Epithelial cell of esophagus (primary cell): ENCODE results near the gene UBAP2.

ENCODE experiments used
- DNase-seq: peaks from one replicate; pipeline ENCODE4 v3.0.0; 2010; ENCODE audit warnings: low read depth
- H3K4me3 ChIP-seq: 2 replicates; pipeline ENCODE4 v1.5.1; 2011; ENCODE audit warnings: mild to moderate bottlenecking, low read length, control low read depth
- TF ChIP-seq, protein P1 (sequence below): IDR thresholded peaks from 2 replicates; pipeline ENCODE4 v1.5.1; 2011; ENCODE audit warnings: low read depth, mild to moderate bottlenecking, low read length, control low read depth, inconsistent platforms; ENCODE audit not compliant: insufficient read depth; ENCODE audit errors: missing control alignments

The UBAP2 gene

DNA sequence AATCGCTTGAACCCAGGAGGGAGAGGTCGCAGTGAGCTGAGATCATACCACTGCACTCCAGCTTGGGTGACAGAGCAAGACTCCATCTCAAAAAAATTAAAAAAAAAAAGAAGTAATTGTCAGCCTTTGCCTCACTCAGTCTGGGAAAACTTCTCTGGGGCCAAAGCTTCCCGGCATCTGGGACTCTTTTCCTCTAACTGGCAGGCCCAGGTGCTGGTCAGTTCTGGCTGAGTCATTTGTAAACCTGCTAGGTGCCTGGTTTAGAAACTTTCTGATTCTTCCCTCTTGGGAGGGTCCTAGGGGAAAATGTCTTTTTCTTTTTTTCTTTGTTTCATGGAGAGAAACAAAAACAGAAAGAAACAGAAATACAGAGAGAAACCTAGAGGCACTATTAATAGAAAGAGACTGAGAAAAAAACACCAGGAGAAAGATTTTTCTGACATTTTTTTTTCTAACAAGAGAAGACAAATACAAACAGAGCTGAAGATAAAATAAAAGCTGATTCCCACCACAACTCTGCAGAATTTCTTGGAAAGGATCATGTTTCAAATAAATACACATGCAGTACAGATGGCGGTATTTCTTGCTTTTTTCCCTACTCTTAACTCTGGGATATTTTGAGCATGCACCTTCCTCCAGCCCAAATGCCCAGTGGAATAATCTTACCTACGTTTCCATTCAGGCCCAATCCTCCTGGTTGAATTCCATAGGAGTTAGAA lies 22.1 kb upstream of the UBAP2 start:
- no peak overlapping the region for H3K4me3 ChIP-seq
- TF ChIP-seq, protein P1, sequence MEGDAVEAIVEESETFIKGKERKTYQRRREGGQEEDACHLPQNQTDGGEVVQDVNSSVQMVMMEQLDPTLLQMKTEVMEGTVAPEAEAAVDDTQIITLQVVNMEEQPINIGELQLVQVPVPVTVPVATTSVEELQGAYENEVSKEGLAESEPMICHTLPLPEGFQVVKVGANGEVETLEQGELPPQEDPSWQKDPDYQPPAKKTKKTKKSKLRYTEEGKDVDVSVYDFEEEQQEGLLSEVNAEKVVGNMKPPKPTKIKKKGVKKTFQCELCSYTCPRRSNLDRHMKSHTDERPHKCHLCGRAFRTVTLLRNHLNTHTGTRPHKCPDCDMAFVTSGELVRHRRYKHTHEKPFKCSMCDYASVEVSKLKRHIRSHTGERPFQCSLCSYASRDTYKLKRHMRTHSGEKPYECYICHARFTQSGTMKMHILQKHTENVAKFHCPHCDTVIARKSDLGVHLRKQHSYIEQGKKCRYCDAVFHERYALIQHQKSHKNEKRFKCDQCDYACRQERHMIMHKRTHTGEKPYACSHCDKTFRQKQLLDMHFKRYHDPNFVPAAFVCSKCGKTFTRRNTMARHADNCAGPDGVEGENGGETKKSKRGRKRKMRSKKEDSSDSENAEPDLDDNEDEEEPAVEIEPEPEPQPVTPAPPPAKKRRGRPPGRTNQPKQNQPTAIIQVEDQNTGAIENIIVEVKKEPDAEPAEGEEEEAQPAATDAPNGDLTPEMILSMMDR: no peak
- DNase-seq: peak; percentile 28

DNA sequence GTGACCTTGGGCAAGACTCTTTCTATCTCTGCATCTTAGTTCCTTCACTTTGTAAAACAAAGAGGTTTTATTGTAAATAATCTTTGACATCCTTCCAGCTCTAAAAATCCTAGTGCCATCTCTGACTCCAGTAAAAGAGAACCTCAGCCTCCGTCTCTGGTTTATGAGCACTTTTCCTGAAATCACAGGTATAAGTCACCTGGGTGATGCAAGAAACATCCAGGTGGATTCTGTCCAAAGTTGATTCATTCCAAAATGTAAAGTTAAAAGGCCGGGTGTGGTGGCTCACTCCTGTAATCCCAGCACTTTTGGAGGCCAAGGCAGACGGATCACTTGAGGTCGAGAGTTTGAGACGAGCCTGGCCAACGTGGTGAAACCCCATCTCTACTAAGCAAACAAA lies 21.1 kb upstream of the UBAP2 start:
- H3K4me3 ChIP-seq: no peak overlapping the region
- TF ChIP-seq, protein P1: no peak
- peak; percentile 76 for DNase-seq

DNA sequence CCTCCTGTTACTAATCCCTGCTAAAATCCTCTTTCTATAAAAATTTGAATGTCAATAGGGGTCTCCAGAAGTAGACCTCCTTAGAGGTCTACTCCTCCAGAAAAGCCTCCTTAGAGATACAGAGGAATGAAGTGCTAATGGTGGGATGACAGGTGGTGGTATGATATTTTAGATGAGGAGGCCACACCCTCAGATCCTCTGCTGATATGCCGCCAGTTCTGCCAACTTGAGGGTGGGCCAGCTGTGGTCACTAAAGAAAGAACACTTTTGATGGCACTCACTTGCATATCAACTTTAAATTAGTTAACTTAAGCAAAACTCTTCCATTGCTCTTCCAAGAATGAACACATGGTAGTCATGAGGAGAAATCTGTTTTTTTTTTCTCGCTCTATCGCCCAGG lies 16.9 kb upstream of the UBAP2 start:
- TF ChIP-seq, protein P1: no peak
- no peak for DNase-seq
- H3K4me3 ChIP-seq: no peak overlapping the region

DNA sequence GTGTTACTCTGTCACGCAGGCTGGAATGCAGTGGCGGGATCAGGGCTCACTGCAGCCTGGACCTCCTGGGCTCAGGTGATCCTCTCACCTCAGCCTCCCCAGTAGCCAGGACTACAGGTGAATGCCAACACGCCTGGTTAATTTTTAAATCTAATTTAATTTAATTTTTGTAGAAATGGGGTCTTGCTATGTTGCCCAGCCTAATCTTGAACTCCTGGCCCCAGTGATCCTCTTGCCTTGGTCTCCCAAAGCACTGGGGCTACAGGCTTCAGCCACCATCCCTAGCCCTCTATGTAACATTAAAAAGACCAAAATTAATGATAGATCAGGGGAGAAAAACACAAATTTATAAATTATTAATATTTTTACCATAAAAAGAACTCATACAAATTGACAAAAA lies 11.3 kb upstream of the UBAP2 start:
- TF ChIP-seq, protein P1: no peak
- DNase-seq: no peak
- H3K4me3 ChIP-seq: no peak overlapping the region

DNA sequence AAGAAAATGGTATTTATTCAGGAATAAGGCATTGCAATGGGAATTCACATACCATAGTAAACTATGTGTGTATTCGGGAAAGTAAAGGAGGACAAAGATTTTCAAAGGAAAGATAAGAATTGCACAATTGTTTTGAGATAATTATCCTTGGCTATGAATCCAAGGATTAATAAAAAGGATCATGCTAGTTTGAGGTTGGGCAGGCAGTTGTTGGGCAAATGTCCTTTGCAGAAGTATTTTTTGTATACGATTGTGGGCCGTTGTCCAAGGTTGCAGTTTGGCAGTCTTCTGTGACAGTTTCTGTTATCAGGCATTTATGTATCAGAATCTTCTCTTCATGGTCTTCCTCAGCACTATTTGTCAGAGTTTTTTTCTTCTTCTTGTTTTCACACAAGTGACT lies 10.6 kb upstream of the UBAP2 start:
- no peak for DNase-seq
- TF ChIP-seq, protein P1: no peak
- no peak overlapping the region for H3K4me3 ChIP-seq

DNA sequence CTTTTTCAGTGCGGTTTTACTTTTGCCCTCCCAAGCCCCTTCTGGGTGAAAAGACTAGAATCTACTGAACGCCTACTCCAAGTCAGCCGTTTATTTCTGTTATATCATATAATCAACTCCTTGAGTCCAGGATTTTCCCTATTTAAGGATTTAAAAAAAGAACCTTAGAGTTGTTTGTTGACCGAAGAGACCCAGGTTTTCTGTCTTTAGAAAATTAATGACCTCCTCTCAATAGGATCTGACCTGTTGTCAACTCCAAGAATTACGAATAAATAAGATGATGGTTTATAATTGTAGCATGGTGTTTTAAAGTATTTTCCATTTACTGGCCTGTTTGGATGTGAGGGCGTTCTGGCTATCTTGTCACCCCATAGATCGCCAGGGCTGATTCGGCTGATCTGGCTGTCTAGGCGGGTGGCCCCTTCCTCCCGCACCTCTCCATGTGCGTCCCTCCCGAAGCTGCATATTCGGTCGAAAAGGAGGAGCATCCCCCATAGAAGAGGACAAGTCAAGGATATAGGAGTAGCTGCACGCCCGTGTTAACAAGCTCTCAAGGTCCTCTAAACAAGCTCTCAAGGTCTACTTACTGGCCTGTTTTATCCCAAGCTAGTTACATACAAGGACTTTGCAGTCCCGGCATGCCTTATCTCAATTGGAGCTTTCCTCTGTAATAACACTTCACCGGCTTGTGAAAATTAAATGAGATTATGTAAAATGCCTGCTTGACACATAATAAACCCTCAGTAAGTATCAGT lies 1.1 kb upstream of the UBAP2 start:
- TF ChIP-seq, protein P1: no peak
- DNase-seq: no peak
- H3K4me3 ChIP-seq: peak overlapping the region; percentile 95
